Urinary bladder (tissue), 4 donors: ENCODE measurements around the gene CELA2B. TPM values are rescaled to one million over a fixed set of nuclear protein-coding genes. Genes with fewer than 3 reads are reported as not detected.

ENCODE experiments used
- DNase-seq: peaks from one replicate; pipeline ENCODE4 v3.0.0-alpha.2; 2015; ENCODE audit errors: extremely low spot score
- H3K27ac ChIP-seq: one replicate; pipeline ENCODE4 v1.5.1; 2013; ENCODE audit warnings: low read depth, mild to moderate bottlenecking, moderate library complexity
- H3K36me3 ChIP-seq: one replicate; pipeline ENCODE4 v1.6.1; 2013; ENCODE audit warnings: mild to moderate bottlenecking, moderate library complexity; ENCODE audit not compliant: insufficient read depth
- H3K4me1 ChIP-seq: one replicate; pipeline ENCODE4 v1.6.1; 2013; ENCODE audit warnings: mild to moderate bottlenecking, moderate library complexity; ENCODE audit not compliant: insufficient read depth
- H3K4me3 ChIP-seq: one replicate; pipeline ENCODE4 v1.5.1; 2013; ENCODE audit warnings: low read depth, low read length
- WGBS: extraction: QIAGEN DNeasy Blood & Tissue Kit; methylation state at CpG from one replicate; pipeline ENCODE4 v1.1.7; 2013; 5-methylcytosine and 5-hydroxymethylcytosine counted together
- polyA plus RNA-seq: library from polyadenylated mRNA; stranded (reverse); fragments of 200-250 nt; gene quantifications from one replicate; pipeline ENCODE4 v1.2.3, GENCODE V29; 2013
- total RNA-seq: library from RNA; depleted of rRNA; stranded (reverse); fragments of >200 nt; gene quantifications from one replicate; pipeline ENCODE4 v1.2.3, GENCODE V29; 2014
- donor health status: healthy with polysubstance abuse.
- donor health status: healthy.

Gene CELA2B
- total and polyA plus RNA-seq, 2 donors, result 0.32 TPM; not detected in 1

- no peaks in the 10 kb centered on the region for H3K36me3 ChIP-seq
- H3K4me1 ChIP-seq, result no peaks in the 10 kb centered on the region
- H3K4me3 ChIP-seq, result no peak overlapping the region
- WGBS, result 94% methylated on average over 14 of the region's 14 CpGs
- H3K27ac ChIP-seq, result no peak overlapping the region
- DNase-seq, result no peak
Measured at GRCh38 chr1:15439325-15439724, 36.6 kb upstream of the CELA2B start.

- WGBS, result 94% methylated on average over 13 of the region's 13 CpGs
- no peak for DNase-seq
- Histone ChIP-seq H3K4me3 (no peak overlapping the region), H3K27ac (no peak overlapping the region), H3K36me3 (no peaks in the 10 kb centered on the region), H3K4me1 (no peaks in the 10 kb centered on the region)
Measured at GRCh38 chr1:15440357-15440756, 35.5 kb upstream of the CELA2B start.

- H3K4me1 ChIP-seq, result no peaks in the 10 kb centered on the region
- no peak overlapping the region for H3K27ac ChIP-seq
- no peak overlapping the region for H3K4me3 ChIP-seq
- H3K36me3 ChIP-seq, result no peaks in the 10 kb centered on the region
- WGBS, result 88% methylated on average over 6 of the region's 6 CpGs
- DNase-seq, result no peak
Measured at GRCh38 chr1:15441247-15441646, 34.7 kb upstream of the CELA2B start.

GRCh38 chr1:15442119-15442518, 33.8 kb upstream of the CELA2B start:
- no peak for DNase-seq
- 92% methylated on average over 8 of the region's 8 CpGs for WGBS
- Histone ChIP-seq H3K36me3 (no peaks in the 10 kb centered on the region), H3K27ac (no peak overlapping the region), H3K4me1 (no peaks in the 10 kb centered on the region), H3K4me3 (no peak overlapping the region)

GRCh38 chr1:15442759-15443158, 33.1 kb upstream of the CELA2B start:
- Histone ChIP-seq H3K36me3 (no peaks in the 10 kb centered on the region), H3K27ac (no peak overlapping the region), H3K4me1 (no peaks in the 10 kb centered on the region), H3K4me3 (no peak overlapping the region)
- 87% methylated on average over 5 of the region's 5 CpGs for WGBS
- DNase-seq, result no peak

- whole genome bisulfite sequencing, result 71% methylated on average over 5 of the region's 5 CpGs
Measured at GRCh38 chr1:15443281-15443680, 32.6 kb upstream of the CELA2B start.

GRCh38 chr1:15444468-15445389, 31.2 kb upstream of the CELA2B start:
- 73% methylated on average over 17 of the region's 17 CpGs for WGBS
- no peaks in the 10 kb centered on the region for H3K4me1 ChIP-seq
- DNase-seq, result no peak
- H3K36me3 ChIP-seq, result no peaks in the 10 kb centered on the region
- H3K4me3 ChIP-seq, result no peak overlapping the region
- H3K27ac ChIP-seq, result no peak overlapping the region

More at GRCh38 chr1:15443281-15443680, 32.6 kb upstream of the CELA2B start:
- DNase-seq, result no peak
- no peaks in the 10 kb centered on the region for H3K36me3 ChIP-seq
- no peak overlapping the region for H3K27ac ChIP-seq
- H3K4me1 ChIP-seq, result no peaks in the 10 kb centered on the region
- H3K4me3 ChIP-seq, result no peak overlapping the region

- no peak overlapping the region for H3K4me3 ChIP-seq
Measured at GRCh38 chr1:15445390-15446122, 30.3 kb upstream of the CELA2B start.

GRCh38 chr1:15446212-15446611, 29.7 kb upstream of the CELA2B start:
- DNase-seq, result no peak
- H3K4me1 ChIP-seq, result no peaks in the 10 kb centered on the region
- WGBS, result 83% methylated on average over 4 of the region's 4 CpGs
- no peaks in the 10 kb centered on the region for H3K36me3 ChIP-seq
- H3K4me3 ChIP-seq, result no peak overlapping the region
- no peak overlapping the region for H3K27ac ChIP-seq

More at GRCh38 chr1:15445390-15446122, 30.3 kb upstream of the CELA2B start:
- no peaks in the 10 kb centered on the region for H3K4me1 ChIP-seq
- DNase-seq, result no peak
- no peaks in the 10 kb centered on the region for H3K36me3 ChIP-seq
- WGBS, result 89% methylated on average over 14 of the region's 14 CpGs
- H3K27ac ChIP-seq, result no peak overlapping the region

- no peak for DNase-seq
- WGBS, result 94% methylated on average over 3 of the region's 3 CpGs
- H3K27ac ChIP-seq, result no peak overlapping the region
- H3K4me3 ChIP-seq, result no peak overlapping the region
- no peaks in the 10 kb centered on the region for H3K4me1 ChIP-seq
- H3K36me3 ChIP-seq, result no peaks in the 10 kb centered on the region
Measured at GRCh38 chr1:15448877-15449462, 26.9 kb upstream of the CELA2B start.

GRCh38 chr1:15449567-15449966, 26.3 kb upstream of the CELA2B start:
- Histone ChIP-seq H3K27ac (no peak overlapping the region), H3K36me3 (no peaks in the 10 kb centered on the region), H3K4me3 (no peak overlapping the region), H3K4me1 (no peaks in the 10 kb centered on the region)
- WGBS, result 80% methylated on average over 3 of the region's 3 CpGs
- no peak for DNase-seq

GRCh38 chr1:15451014-15451722, 24.7 kb upstream of the CELA2B start:
- H3K36me3 ChIP-seq, result no peaks in the 10 kb centered on the region
- DNase-seq, result no peak
- WGBS, result 95% methylated on average over 6 of the region's 6 CpGs

GRCh38 chr1:15452216-15452615, 23.7 kb upstream of the CELA2B start:
- no peaks in the 10 kb centered on the region for H3K4me1 ChIP-seq
- H3K36me3 ChIP-seq, result no peaks in the 10 kb centered on the region
- DNase-seq, result no peak
- no peak overlapping the region for H3K27ac ChIP-seq
- no peak overlapping the region for H3K4me3 ChIP-seq
- 92% methylated on average over 1 of the region's 1 CpG for WGBS

More at GRCh38 chr1:15451014-15451722, 24.7 kb upstream of the CELA2B start:
- Histone ChIP-seq H3K27ac (no peak overlapping the region), H3K4me3 (no peak overlapping the region), H3K4me1 (no peaks in the 10 kb centered on the region)
